Activated CD8-positive, alpha-beta memory T cell treated with anti-CD3 and anti-CD28 coated beads for 48 hours (primary cell): ENCODE results near the gene SH3TC1.
A peak's percentile ranks its signal among the peaks of the same experiment; 100 is the strongest.

ENCODE experiments used
- DNase-seq, 3 experiments: peaks; one replicate each; pipeline ENCODE4 v3.0.0-alpha.2; 2020; ENCODE audit warnings: low read depth in 2 of 3, low spot score in 2 of 3

SH3TC1 gene

GRCh38 chr4:8198206-8198905 is 734 bp upstream of the SH3TC1 start:
- no peak for DNase-seq

DNA sequence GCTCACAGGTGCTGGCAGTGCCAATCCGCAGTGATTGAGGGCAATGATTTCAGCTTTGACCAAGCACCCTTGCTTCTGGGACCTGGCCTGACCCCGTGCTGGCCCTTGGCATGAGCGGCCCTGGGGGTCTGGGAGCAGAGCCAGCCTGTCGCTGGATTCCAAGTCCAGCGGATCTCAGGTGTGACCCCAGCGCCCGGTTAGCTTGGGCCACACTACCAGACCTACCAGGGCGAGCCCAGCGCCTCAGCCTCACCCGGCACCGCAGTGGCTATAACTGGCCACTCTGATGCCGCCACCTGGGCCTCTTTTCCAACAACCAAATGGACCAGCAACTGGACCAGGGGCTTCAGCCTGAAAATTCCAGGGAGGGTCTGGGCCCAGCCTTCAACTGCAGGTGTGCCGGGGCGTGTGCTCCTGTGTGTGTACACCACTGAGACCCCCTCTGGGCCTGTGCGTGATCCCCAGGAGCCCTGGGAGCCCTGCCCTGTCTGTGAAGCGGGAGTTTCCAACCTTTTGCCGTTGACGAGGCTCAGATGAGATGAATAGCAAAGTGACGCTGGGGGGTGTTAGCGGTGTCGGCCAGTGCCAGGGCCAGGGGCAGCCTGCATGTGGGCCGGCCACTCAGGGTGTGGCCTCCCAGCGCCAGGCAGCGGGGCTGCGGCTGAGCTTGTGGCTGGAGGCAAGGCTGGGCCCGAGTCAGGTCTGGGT is 658 bp downstream of the SH3TC1 start:
- DNase-seq = no peak

DNA sequence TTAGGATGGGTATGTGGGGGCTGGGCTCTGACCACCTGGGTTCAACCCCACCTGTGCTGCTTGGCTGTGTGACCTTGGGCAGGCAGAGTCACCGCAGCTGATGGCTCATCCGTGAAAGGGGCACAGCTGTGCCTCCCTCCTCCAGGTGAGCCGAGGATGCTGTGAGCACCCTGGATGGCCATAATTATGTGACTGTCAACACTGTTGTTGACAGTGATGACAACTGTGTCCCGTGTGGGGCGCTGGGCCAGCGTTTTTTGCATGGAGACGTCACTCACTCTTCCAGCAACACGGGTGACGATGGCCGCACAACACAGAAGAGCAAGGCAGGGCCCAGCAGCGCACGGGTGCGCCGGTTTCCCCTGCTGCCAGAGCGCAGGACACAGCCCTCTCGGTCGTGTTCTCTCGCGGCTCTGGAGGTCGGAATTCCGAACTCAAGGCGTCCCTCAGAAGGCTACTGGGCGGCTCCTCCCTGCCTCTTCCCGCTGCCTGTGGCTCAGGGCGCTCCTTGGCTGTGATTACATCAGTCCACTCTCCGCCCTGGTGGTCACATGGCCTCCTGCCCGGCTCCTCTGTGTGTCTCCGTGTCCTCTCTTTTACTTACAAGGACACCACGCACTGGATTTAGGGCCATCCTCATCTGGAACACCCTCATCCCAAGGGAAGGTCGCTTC is 1.3 kb downstream of the SH3TC1 start:
- DNase-seq = no peak

- peak in 1 of 3 experiments; percentile 15 for DNase-seq
These were observed 2.3 kb downstream of the SH3TC1 start for GRCh38 chr4:8201321-8201781.

GRCh38 chr4:8202108-8203051 is 3.3 kb downstream of the SH3TC1 start:
- DNase-seq = no peak

- no peak for DNase-seq
These were observed 3.9 kb downstream of the SH3TC1 start for GRCh38 chr4:8203052-8203401.

DNA sequence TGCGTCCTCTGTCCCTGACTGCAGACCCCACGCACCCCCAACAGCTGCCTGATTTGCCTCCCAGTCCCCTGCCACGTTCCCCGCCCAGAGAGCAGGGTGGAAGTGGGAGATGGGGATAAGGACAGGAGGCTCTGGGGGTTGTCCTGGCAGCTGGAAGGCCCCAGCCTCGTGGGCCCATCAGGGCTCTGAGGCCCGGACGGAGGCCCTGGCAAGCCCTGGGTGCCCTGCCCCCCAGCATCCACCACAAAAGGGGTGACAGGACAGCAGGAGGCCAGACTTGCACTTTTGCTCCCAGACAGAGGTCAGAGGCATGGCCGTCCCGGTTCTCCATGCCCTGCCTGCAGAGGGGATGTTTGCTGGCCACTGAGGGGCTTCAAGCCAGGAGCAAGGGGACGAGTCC is 4.7 kb downstream of the SH3TC1 start:
- DNase-seq = no peak

- no peak for DNase-seq
These were observed 5.6 kb downstream of the SH3TC1 start for GRCh38 chr4:8204576-8205227.

GRCh38 chr4:8205241-8205707 is 6.2 kb downstream of the SH3TC1 start:
- DNase-seq = no peak

DNA sequence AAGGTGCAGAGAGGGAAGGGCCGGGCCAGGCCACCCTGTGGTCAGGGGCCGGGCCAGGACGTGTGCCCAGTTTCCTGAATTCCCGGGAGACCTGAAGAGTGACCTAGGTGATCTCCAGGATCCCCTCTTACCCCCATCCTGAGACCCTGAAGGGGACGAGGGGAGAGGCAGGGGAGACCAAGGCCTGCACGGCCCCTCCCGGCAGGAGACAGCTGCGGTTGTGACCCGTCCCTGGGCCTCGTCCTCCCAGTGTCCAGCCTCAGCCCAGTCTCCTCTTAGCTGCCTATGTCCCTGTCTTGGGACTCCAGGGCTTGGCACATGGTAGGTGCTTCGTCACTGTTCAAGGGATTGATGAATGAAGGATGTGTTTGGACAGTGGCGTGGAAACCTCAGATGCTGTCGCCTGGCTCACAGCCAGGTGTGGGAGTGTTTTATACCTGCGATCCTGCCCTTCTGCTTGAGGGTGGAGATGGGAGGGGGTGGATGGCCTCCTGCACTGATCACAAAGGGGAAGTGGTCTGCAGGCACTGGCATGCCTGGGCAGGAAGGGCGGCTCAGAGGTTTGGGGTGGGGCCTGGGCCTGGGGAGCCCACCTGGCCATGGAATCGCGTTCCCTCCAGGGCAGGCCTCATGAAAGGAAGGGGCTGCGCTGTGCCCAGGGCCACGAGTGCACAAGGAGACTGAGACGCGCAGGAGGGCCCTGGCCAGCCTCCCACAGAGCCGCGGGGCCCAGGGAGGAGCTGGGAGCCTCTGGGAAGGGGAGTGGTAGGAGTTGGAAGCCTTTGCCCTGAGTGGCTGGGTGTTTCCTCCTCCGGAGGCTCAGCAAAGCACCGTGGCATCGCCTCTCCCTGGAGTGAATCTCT is 6.9 kb downstream of the SH3TC1 start:
- DNase-seq = no peak

DNA sequence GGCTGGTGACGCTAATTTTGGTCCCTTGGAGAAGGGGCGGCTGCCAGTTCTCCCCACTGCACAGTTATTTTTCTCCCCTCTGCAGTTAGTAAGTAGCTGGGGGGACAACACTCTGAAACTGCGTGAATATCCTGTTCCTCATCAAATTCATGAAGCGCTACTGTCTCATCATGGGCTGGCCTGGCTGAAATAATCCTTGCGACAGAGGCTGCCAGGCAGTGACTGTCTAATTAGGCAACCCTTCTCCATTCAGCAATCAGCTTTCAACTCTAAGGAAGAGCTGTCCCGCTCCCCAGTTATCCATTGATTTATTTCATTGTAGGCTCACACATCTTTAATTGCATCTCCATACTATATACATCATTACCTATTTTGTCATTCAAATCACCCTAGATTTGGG is 8.2 kb downstream of the SH3TC1 start:
- DNase-seq = no peak

DNA sequence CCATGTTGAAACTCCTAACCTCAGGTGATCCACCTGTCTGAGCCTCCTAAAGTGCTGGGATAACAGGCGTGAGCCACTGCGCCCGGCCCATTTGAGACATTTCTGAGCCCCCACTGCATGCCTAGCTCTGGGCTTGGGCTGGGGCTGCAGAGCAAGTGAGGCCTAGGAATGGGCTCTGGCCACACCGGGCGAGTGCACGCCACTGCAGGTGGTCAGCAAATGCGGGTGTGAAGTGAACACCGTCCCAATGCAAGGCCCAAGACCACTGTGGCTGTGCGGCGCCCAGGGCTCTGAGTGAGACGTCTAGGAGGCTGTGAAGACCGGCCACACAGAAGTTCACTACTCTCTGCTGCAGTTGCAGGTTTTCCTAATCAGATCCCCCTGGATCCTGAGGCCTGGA is 9.5 kb downstream of the SH3TC1 start:
- DNase-seq = no peak

- DNase-seq = no peak
These were observed 10.2 kb downstream of the SH3TC1 start for GRCh38 chr4:8209181-8209874.

DNA sequence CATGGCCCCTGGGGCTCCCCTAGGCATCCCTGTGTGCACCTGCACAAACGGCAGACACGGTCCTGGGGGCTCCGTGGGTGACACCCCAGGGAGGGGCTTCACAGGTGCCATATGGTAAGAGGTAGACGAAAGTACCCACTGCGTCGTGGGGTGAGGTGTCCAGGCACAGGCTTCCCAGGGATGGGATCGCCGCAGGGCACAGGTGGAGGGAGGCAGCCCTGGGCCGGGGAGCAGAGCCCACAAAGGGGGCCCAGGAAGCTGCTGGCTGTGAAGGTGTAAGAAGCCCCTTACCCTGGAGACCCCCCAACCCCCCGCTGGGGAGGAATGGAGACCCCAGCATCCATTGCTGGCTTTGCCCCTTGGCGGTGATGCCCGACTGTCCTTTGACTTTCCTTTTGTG is 10.9 kb downstream of the SH3TC1 start:
- no peak for DNase-seq

DNA sequence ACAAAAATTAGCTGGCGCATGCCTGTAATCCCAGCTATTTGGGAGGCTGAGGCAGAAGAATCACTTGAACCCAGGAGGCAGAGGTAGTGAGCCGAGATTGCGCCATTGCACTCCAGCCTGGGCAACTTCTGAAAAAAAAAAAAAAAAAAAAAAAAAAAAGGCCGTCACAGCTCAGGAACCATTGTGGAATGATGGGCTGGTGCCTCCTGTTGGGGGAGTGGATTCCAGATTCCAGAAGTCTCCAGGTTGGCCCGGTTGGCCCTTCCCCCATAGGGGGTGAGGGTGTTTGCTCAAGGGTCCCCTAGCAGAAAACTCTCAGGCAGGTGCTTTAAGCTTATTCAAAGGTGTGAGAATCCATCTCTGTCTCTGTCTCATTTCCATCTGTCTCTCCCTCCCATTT is 11.5 kb downstream of the SH3TC1 start:
- DNase-seq = no peak

DNA sequence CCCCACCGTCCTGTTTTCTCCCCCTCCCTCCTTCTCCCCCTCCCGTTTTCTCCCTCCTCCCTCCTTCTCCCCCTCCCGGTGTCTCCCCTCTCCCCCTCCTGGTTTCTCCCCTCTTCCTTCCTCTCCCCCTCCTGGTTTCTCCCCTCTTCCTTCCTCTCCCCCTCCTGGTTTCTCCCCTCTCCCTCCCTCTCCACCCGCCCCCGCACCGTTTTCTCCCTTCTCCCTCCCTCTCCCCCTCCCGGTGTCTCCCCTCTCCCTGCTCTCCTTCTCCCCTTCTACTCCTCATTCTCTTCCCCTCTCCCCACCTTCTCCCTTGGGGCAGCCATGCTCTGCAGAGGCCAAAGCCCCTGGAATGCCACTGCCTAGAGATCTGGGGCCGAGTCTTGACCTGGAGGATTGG is 12.2 kb downstream of the SH3TC1 start:
- DNase-seq = no peak

GRCh38 chr4:8211737-8212581 is 12.9 kb downstream of the SH3TC1 start:
- DNase-seq = no peak

DNA sequence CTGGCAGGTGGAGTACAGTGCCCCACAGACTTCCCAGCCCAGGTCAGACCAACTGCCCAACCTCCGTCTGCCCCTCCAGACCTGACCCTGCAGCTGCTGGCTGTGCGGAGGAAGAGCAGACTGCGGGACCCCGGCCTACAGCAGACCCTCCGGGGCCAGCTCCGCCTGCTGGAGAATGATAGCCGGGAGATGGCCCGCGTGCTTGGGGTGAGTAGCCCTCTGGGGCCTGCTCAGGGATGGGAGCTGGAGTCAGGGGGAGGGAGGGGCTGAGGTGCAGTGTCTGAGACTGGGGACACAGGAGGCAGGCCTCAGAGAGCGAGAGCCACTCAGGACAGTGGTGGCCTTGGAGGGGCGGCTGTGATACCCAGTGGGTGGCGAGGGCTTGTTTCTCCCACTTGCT is 13.5 kb downstream of the SH3TC1 start:
- DNase-seq = no peak
